Kasumi-1 (cell line): ENCODE results near the gene GNG7.
"Not testable (repeated sequence)": the region's sequence is repeated elsewhere in the genome, so short reads cannot be mapped to it uniquely, and the experiment has no call there.

Experiments
- DNase-seq, 2 experiments: peaks; one replicate each; lab custom pipeline; 2025; lab: John Stamatoyannopoulos, UW

GNG7 gene

DNA sequence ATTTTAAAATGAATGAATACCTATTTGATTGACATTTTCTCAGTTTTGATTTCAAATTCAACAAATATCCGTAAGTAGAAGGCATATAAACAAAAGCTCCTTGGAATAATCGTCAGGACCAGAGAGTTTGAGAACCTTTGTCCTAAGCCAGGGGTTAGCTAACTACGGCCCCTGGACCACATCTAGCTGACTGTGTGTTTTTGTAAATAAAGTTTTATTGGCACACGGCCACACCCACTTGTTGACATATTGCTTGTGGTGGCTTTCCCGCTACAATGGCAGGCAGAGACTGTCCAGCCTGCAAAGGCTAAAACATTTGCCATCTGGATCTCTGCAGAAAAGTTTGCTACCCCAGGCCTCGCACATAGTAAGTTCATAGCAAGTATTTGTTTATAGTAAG is 83.4 kb downstream of the GNG7 start:
- no peak for DNase-seq

- DNase-seq: peak; percentile 76 to 83
These were observed 83.9 kb downstream of the GNG7 start for GRCh38 chr19:2618611-2619010.

DNA sequence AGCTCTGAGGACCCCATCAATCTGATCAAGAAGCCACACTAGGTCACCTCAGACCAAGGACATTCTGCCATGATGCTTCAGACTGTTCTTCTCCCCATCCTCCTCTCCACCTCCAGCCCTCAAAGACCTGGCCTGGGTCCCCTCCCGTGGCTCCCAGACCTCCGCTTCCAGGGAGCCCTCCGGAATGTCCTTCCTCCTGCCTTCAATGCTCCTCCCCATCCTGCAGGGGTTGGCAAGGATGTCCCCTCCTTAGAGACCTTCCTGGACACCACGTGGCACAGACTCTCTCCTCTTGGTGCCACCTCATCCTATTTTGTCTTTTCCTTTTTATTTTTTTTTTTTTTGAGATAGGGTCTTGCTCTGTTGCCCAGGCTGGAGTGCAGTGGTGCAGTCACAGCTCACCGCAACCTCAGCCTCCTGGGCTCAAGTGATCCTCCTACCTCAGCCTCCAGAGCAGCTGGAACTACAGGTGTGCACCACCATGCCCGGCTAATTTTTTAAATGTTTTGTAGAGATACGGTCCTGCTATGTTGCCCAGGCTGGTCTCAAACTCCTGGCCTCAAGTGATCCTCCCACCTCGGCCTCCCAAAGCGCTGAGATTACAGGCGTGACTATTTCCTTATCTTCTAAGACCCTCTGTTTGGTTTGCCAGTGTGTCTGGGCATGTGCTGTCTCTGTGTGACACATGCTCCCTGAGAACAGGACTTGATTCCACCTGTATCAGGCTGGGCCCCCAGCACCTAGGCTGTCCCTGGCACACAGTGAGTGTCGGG is 84.9 kb downstream of the GNG7 start:
- DNase-seq: no peak

DNA sequence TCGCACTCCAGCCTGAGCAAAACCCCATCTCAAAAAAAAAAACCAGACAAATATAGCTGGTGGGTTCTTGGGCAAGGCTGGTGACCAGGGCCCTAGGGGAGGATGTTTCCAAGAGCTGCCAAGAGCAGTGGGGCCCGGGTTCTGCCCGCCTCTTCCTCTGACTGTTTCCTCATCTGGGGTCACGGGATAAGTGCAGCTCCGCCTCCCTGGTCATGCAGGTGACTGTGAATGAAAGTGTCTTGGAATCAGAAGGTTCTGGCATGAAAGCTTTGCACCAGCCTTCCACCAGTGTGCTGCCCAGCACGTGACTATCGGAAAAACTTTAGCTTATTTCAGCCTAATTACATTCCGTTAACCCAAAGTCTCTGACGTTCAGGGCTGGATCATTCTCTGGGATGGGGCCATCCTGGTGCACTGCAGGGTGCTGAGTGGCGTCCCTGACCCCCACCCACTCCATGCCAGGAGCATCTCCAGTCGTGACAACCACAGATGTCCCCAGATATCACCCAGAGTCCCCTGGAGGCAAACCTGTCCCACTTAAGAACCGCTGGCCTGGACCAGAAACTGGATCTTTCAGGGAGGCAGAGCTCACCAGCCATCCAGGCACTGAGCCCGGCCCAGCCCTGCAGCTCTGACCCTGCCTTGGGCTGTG is 85.6 kb downstream of the GNG7 start:
- peak; percentile 23 to 42 for DNase-seq

- DNase-seq: no peak
These were observed 86.7 kb downstream of the GNG7 start for GRCh38 chr19:2615782-2616181.

- DNase-seq: peak; percentile 20 to 39
These were observed 88.8 kb downstream of the GNG7 start for GRCh38 chr19:2613507-2614295.

DNA sequence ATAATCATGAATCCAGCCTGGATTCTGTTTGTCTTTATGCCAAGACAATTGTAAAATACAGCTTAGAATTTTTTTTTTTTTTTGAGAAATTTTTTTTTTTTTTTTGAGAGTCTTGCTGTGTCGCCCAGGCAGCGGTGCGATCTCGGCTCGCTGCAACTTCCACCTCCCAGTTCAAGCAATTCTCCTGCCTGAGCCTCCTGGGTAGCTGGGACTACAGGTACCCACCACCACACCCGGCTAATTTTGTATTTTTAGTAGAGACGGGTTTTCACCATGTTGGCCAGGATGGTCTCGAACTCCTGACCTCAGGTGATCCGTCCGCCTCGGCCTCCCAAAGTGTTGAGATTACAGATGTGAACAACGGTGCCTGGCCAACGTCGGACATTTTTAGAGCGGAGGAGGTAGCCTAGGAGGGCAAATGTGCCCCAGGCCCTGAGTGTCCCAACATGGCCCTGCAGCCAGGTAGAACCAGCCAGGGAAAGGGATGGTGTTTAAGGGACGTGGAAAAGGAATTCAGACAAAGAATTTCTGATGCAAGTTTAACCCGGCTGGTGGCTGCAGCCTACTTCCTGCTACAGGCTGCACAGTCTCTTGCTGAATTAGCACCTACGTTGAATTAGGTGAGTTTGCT is 89.8 kb downstream of the GNG7 start:
- no peak for DNase-seq

GRCh38 chr19:2611483-2612464 is 90.7 kb downstream of the GNG7 start:
- DNase-seq: no peak

- peak; percentile 45 to 66 for DNase-seq
These were observed 91.6 kb downstream of the GNG7 start for GRCh38 chr19:2610637-2611482.

- no peak for DNase-seq
These were observed 92.9 kb downstream of the GNG7 start for GRCh38 chr19:2609389-2610116.

DNA sequence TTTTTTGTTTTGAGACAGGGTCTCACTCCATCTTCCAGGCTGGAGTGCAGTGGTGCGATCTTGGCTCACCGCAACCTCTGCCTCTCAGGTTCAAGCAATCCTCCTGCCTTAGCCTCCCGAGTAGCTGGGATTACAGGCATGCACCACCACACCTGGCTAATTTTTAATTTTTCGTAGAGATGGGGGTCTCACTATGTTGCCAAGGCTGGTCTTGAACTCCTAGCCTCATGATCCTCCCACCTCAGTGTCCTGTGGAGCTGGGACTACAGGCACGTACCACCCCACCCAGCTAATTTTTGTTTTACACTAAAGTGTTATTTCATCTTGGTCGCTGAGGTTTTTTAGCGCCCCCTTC is 93.5 kb downstream of the GNG7 start:
- not testable (repeated sequence) for DNase-seq

GRCh38 chr19:2608602-2608922 is 93.9 kb downstream of the GNG7 start:
- DNase-seq: no peak

GRCh38 chr19:2607712-2608601 is 94.5 kb downstream of the GNG7 start:
- DNase-seq: no peak

- DNase-seq: not testable (repeated sequence)
These were observed 95.7 kb downstream of the GNG7 start for GRCh38 chr19:2606774-2607173.

DNA sequence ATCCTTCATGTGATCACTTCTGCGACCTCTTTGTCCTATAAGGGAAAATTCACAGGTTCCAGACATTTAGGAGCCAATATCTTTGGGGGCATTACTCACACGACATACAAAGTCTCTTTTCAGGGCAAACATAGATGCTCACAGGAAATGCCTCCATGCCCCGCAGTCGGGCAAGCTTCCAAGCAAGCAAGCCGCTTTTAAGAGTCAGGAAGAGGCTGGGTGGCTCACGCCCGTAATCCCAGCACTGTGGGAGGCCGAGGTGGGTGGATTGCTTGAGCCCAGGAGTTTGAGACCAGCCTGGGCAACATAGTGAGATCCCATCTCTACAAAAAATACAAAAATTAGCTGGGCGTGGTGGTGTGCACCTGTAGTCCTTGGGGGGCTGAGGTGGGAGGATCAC is 96.6 kb downstream of the GNG7 start:
- DNase-seq: not testable (repeated sequence)

DNA sequence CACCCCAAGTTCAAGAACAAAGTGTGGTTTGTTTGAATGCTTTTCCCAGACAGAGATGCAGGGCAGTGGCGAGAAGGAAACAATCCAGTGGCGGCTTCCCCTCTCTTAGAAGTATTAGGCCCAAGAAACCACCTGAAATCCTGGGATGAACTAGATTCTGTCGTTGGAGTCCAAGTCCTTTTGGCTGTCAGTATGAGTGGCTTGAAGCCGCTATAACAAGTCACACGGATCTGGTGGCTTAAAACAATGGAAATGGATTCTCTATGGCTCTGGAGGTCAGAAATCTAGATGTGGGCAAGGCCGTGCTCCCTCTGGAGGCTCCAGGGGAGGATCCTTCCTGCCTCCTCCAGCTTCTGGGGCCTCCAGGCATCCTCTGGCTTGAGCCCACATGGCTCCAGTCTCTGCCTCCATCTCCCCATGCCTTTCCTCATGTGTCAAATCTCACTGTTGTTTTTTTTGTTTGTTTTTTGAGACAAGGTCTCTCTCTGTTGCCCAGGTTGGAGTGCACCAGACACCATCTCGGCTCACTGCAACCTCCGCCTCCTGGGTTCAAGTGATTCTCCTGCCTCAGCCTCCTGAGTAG is 97.7 kb downstream of the GNG7 start:
- no peak for DNase-seq

- no peak for DNase-seq
These were observed 99.2 kb downstream of the GNG7 start for GRCh38 chr19:2603334-2603733.
